H9 (cell line): ENCODE data around the gene FBXO47. TPM values are rescaled to one million over a fixed set of nuclear protein-coding genes. Genes with fewer than 3 reads are reported as not detected.

Source experiments
- DNase-seq: peaks from one replicate; pipeline ENCODE4 v3.0.0-alpha.2; 2017
- H2AFZ ChIP-seq: one replicate; pipeline ENCODE4 v1.6.1; 2013; ENCODE audit warnings: mild to moderate bottlenecking, low read length, control low read depth, moderate library complexity
- H2AK5ac ChIP-seq: 2 replicates; pipeline ENCODE4 v1.6.1; 2013; ENCODE audit warnings: low read length, control low read depth, mixed read lengths; ENCODE audit not compliant: insufficient read length
- H2BK120ac ChIP-seq: one replicate; pipeline ENCODE4 v1.6.1; 2013; ENCODE audit warnings: low read depth, mild to moderate bottlenecking, low read length, control low read depth, inconsistent platforms; ENCODE audit not compliant: poor library complexity, severe bottlenecking
- H2BK12ac ChIP-seq: 2 replicates; pipeline ENCODE4 v1.6.1; 2013; ENCODE audit warnings: low read length, control low read depth, mixed read lengths, low read depth; ENCODE audit not compliant: insufficient read length
- H2BK15ac ChIP-seq: 2 replicates; pipeline ENCODE4 v1.6.1; 2013; ENCODE audit warnings: low read depth, low read length, control low read depth
- H2BK20ac ChIP-seq: one replicate; pipeline ENCODE4 v1.6.1; 2013; ENCODE audit warnings: low read depth, mild to moderate bottlenecking, low read length, control low read depth, inconsistent platforms; ENCODE audit not compliant: poor library complexity, severe bottlenecking
- H2BK5ac ChIP-seq: 2 replicates; pipeline ENCODE4 v1.6.1; 2013; ENCODE audit warnings: low read length, control low read depth, mixed read lengths; ENCODE audit not compliant: insufficient read length
- H3K14ac ChIP-seq: 2 replicates; pipeline ENCODE4 v1.6.1; 2013; ENCODE audit warnings: low read length, control low read depth; ENCODE audit not compliant: insufficient read depth
- H3K18ac ChIP-seq: 2 replicates; pipeline ENCODE4 v1.6.1; 2013; ENCODE audit warnings: low read depth, mild to moderate bottlenecking, mixed read lengths, low read length, control low read depth; ENCODE audit not compliant: insufficient read length
- H3K23ac ChIP-seq: 2 replicates; pipeline ENCODE4 v1.6.1; 2013; ENCODE audit warnings: low read length, control low read depth, mixed read lengths, low read depth; ENCODE audit not compliant: insufficient read length
- H3K23me2 ChIP-seq: 2 replicates; pipeline ENCODE4 v1.6.1; 2013; ENCODE audit warnings: low read depth, mild to moderate bottlenecking, mixed read lengths, low read length, control low read depth; ENCODE audit not compliant: insufficient read length, poor library complexity, severe bottlenecking
- H3K27ac ChIP-seq: 2 replicates; pipeline ENCODE4 v1.5.1; 2013; ENCODE audit warnings: low read length, control low read depth, mixed read lengths, low read depth; ENCODE audit not compliant: insufficient read length
- H3K27me3 ChIP-seq: 2 replicates; pipeline ENCODE4 v1.6.1; 2013; ENCODE audit warnings: low read length, control low read depth, inconsistent platforms; ENCODE audit not compliant: insufficient read depth
- H3K4ac ChIP-seq: 2 replicates; pipeline ENCODE4 v1.6.1; 2013; ENCODE audit warnings: low read depth, mild to moderate bottlenecking, control low read depth, inconsistent platforms, low read length, moderate library complexity
- H3K4me1 ChIP-seq: 2 replicates; pipeline ENCODE4 v1.6.1; 2013; ENCODE audit warnings: low read length, control low read depth, inconsistent platforms; ENCODE audit not compliant: insufficient read depth
- H3K4me2 ChIP-seq: 2 replicates; pipeline ENCODE4 v1.6.1; 2013; ENCODE audit warnings: low read length, control low read depth, mixed read lengths; ENCODE audit not compliant: insufficient read length, insufficient read depth
- H3K56ac ChIP-seq: 2 replicates; pipeline ENCODE4 v1.6.1; 2013; ENCODE audit warnings: low read depth, mild to moderate bottlenecking, mixed read lengths, low read length, control low read depth; ENCODE audit not compliant: insufficient read length
- H3K79me1 ChIP-seq: 2 replicates; pipeline ENCODE4 v1.6.1; 2013; ENCODE audit warnings: low read depth, mild to moderate bottlenecking, moderate library complexity, low read length, control low read depth, inconsistent platforms; ENCODE audit not compliant: insufficient read depth, poor library complexity, severe bottlenecking
- H3K79me2 ChIP-seq: 2 replicates; pipeline ENCODE4 v1.6.1; 2013; ENCODE audit warnings: low read length, control low read depth, inconsistent platforms; ENCODE audit not compliant: insufficient read depth
- H3K9ac ChIP-seq: 2 replicates; pipeline ENCODE4 v1.6.1; 2013; ENCODE audit warnings: low read length, control low read depth, mixed read lengths; ENCODE audit not compliant: insufficient read length; ENCODE audit errors: extremely low read depth
- H3K9me3 ChIP-seq: one replicate; pipeline ENCODE4 v1.6.1; 2013; ENCODE audit warnings: low read depth, low read length, inconsistent platforms; ENCODE audit not compliant: control insufficient read depth
- H3T11ph ChIP-seq: one replicate; pipeline ENCODE4 v1.6.1; 2013; ENCODE audit warnings: mild to moderate bottlenecking, low read length, control low read depth, inconsistent platforms
- H4K20me1 ChIP-seq: one replicate; pipeline ENCODE4 v1.6.1; 2013; ENCODE audit not compliant: control insufficient read depth, insufficient read length, insufficient read depth
- H4K5ac ChIP-seq: 2 replicates; pipeline ENCODE4 v1.6.1; 2013; ENCODE audit warnings: low read depth, mild to moderate bottlenecking, mixed read lengths, low read length, control low read depth; ENCODE audit not compliant: insufficient read length
- H4K8ac ChIP-seq: replicated peaks from 2 replicates; pipeline ENCODE4 v1.6.1; 2013; ENCODE audit warnings: low read length, control low read depth, mixed read lengths, low read depth; ENCODE audit not compliant: insufficient read length
- H4K91ac ChIP-seq: 2 replicates; pipeline ENCODE4 v1.6.1; 2013; ENCODE audit warnings: low read depth, mild to moderate bottlenecking, moderate library complexity, mixed read lengths, low read length, control low read depth; ENCODE audit not compliant: insufficient read length
- H3K27ac Mint-ChIP-seq, 3 experiments: 2 replicates in 2 of 3; 3 replicates in 1 of 3; pipeline ENCODE4 v1.8.0; 2020 to 2021; ENCODE audit warnings: mixed read lengths in 3 of 3, mild to moderate bottlenecking in 1 of 3, moderate library complexity in 1 of 3
- H3K27me3 Mint-ChIP-seq: 2 replicates; pipeline ENCODE4 v1.8.0; 2021; ENCODE audit warnings: low read depth, mild to moderate bottlenecking, moderate library complexity, mixed read lengths
- H3K36me3 Mint-ChIP-seq, 3 experiments: 2 replicates in 2 of 3; 3 replicates in 1 of 3; pipeline ENCODE4 v1.8.0; 2020 to 2021; ENCODE audit warnings: low read depth in 3 of 3, mixed read lengths in 3 of 3; ENCODE audit not compliant: insufficient read depth in 1 of 3
- H3K4me1 Mint-ChIP-seq, 2 experiments: 2 replicates each; pipeline ENCODE4 v1.8.0; 2020; ENCODE audit warnings: mixed read lengths in 2 of 2
- H3K4me3 Mint-ChIP-seq, 2 experiments: 2 replicates in 1 of 2; 3 replicates in 1 of 2; pipeline ENCODE4 v1.8.0; 2020 to 2021; ENCODE audit warnings: mild to moderate bottlenecking in 2 of 2, mixed read lengths in 2 of 2, moderate library complexity in 1 of 2
- H3K9me3 Mint-ChIP-seq, 2 experiments: 2 replicates in 1 of 2; 3 replicates in 1 of 2; pipeline ENCODE4 v1.8.0; 2020; ENCODE audit warnings: mild to moderate bottlenecking in 2 of 2, mixed read lengths in 2 of 2, moderate library complexity in 1 of 2
- CTCF ChIP-seq: fragments of 200-600 bp; sonication (generic); conservative IDR thresholded peaks from 3 replicates; pipeline ENCODE4 v1.8.0; 2021; ENCODE audit warnings: antibody characterized with exemption, mild to moderate bottlenecking
- WGBS: extraction: QIAGEN DNeasy Blood & Tissue Kit; methylation state at CpG from one replicate; pipeline ENCODE4 v1.1.7; 2013; ENCODE audit warnings: missing lambda C conversion rate, low lambda C conversion rate, mixed read lengths; ENCODE audit not compliant: insufficient read length; ENCODE audit errors: extremely low coverage; 5-methylcytosine and 5-hydroxymethylcytosine counted together
- total RNA-seq: library from RNA; stranded (reverse); gene quantifications from 2 replicates; pipeline ENCODE4 v1.2.1, GENCODE V29; 2021

FBXO47 gene
- total RNA-seq, 1 experiment from 2014 or later = not detected

- no peak overlapping the region for H2BK5ac ChIP-seq
- H4K20me1 ChIP-seq = no peaks in the 10 kb centered on the region
- H3K23me2 ChIP-seq = no peaks in the 10 kb centered on the region
- no peak overlapping the region for H3K9ac ChIP-seq
- H3K9me3 ChIP-seq = no peaks in the 10 kb centered on the region
- H3K4me2 ChIP-seq = no peak overlapping the region
- Mint-ChIP-seq H3K27ac (no peak overlapping the region), H3K9me3 (no peaks in the 10 kb centered on the region), H3K36me3 (no peaks in the 10 kb centered on the region), H3K27me3 (no peaks in the 10 kb centered on the region), H3K4me1 (no peaks in the 10 kb centered on the region), H3K4me3 (no peak overlapping the region)
- no peak overlapping the region for H3K23ac ChIP-seq
- H2BK120ac ChIP-seq = no peak overlapping the region
- H3K18ac ChIP-seq = no peak overlapping the region
- H3K27me3 ChIP-seq = no peaks in the 10 kb centered on the region
- no peak for TF ChIP-seq CTCF
- no peak overlapping the region for H2BK12ac ChIP-seq
- no peak overlapping the region for H3K27ac ChIP-seq
- H2BK20ac ChIP-seq = no peak overlapping the region
- no peak overlapping the region for H2BK15ac ChIP-seq
- no peak overlapping the region for H2AFZ ChIP-seq
- no peak overlapping the region for H4K5ac ChIP-seq
- no peaks in the 10 kb centered on the region for H3K79me1 ChIP-seq
- H3T11ph ChIP-seq = no peak overlapping the region
- no peak overlapping the region for H4K8ac ChIP-seq
- DNase-seq = no peak
- no peak overlapping the region for H3K56ac ChIP-seq
- no CpG with 5 or more reads among the region's 2 CpGs for WGBS
- no peaks in the 10 kb centered on the region for H3K4me1 ChIP-seq
- H3K4ac ChIP-seq = no peak overlapping the region
- no peak overlapping the region for H3K14ac ChIP-seq
- no peaks in the 10 kb centered on the region for H3K79me2 ChIP-seq
- no peak overlapping the region for H2AK5ac ChIP-seq
- no peak overlapping the region for H4K91ac ChIP-seq
Observed at GRCh38 chr17:38984666-38985065, 17.5 kb upstream of the FBXO47 start.
